NCI-H2029 (cell line): ENCODE measurements around the gene MDM2.
"Not testable (repeated sequence)": the region's sequence is repeated elsewhere in the genome, so short reads cannot be mapped to it uniquely, and the experiment has no call there.

Experiments used
- DNase-seq: peaks from one replicate; lab custom pipeline; 2025; lab: John Stamatoyannopoulos, UW

Gene MDM2

DNA sequence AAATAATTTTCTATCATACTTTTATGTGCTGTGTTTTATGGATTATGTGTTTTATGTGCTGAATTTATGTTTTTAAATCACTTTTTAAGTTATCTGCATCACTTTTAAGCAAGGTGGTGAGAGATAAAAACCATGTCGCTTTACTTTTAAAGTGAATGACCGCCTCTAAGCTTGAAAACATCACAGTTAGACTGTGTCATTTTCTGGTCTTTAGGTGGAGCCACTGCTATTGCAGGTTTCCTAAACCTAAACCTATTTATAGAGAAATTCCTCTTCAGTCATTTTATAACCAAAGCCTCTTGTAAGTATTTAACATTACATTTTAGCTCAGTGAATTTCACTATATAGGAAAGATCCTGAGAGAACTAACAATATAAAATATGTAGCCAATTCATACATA lies 21.0 kb upstream of the MDM2 start:
- DNase-seq, result no peak

DNA sequence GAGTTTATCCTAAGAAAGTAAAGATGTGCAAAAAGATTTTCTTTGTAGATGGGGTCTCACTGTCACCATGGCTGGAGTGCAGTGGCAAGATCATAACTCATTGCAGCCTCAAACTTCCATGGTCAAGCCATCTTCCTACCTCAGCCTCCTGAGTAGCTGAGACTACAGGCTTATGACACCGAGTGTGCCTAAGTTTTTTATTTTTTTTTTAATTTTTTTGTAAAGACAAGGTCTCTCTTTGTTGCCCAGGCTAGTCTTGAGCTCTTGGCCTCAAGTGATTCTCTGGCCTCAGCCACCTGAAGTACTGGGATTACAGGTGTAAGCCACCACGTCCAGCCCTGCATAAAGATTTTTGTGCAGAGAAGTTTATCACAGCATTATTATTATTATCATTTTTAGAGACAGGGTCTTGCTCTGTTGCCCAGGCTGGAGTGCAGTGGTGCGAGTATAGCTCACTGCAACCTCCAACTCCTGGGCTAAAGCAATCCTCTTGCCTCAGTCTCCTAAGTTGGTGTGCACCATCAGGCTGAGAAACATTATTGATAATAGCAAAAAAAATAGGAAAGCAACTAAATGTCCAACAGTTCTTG lies 19.3 kb upstream of the MDM2 start:
- no peak for DNase-seq

DNA sequence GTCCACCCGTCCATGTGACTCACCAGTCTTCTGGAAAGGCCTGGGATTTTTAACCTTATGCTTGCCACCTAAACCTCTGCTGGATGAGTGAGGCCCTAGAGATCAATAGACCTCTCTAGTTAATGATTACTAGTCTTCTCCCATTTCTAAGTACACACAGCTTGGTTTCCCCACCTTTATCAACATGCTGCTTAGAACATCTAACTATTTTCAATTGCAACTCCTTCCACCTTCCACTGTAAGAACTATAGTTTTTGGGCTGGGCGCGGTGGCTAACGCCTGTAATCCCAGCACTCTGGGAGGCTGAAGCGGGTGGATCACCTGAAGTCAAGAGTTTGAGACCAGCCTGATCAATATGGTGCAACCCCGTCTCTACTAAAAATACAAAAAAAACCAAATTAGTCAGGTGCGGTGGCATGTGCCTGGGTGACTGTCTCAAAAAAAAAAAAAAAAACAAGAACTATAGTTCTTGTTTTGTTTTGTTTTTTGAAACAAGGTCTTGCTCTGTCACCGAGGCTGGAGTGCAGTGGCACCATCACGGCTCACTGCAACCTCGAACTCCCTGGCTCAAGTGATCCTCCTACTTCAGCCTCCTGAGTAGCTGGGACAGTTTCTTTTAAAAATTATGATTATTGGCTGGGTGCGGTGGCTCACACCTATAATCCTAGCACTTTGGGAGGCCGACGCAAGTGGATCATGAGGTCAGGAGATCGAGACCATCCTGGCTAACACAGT lies 18.7 kb upstream of the MDM2 start:
- DNase-seq, result no peak

DNA sequence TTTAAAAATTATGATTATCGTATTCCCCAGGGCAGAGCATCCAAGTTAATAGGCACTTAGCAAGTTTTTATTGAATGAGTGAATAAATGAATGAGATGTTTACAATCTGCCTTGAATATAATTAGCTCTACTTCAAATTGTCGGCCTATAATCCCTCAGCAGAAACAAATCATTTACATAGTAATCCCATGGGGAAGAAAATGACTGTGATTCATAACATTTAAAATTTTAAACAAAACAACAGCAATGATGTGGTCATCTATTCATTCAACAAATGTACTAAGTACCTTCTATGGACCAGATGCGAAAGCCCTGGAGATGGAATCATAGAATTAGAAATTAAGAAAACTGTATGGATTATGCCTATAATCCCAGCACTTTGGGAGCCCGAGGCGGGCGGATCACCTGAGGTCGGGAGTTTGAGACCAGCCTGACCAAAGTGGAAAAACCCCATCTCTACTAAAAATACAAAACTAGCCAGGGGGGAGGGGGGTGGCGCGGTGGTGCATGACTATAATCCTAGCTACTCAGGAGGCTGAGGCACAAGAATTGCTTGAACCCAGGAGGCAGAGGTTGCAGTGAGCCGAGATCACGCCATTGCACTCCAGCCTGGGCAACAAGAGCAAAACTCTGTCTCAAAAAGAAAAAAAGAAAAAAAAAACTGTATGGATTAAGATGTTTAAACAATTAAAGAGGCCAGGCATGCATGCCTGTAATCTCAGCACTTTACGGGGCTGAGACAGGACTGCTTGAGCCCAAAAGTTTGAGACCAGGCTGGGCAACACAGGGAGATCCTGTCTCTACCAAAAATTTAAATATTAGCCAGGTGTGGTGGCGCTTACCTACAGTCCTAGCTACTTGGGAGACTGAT lies 17.7 kb upstream of the MDM2 start:
- DNase-seq, result no peak

DNA sequence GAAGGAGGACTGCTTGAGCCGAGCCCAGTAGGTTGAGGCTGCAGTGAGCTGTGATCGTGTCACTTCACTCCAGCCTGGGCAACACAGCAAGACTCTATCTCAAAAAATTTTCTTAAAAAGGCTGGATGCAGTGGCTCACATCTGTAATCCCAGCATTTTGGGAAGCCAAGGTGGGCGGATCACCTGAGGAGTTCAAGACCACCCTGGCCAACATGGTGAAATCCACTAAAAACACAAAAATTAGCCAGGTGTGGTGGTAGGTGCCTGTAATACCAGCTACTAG lies 17.1 kb upstream of the MDM2 start:
- DNase-seq, result no peak

DNA sequence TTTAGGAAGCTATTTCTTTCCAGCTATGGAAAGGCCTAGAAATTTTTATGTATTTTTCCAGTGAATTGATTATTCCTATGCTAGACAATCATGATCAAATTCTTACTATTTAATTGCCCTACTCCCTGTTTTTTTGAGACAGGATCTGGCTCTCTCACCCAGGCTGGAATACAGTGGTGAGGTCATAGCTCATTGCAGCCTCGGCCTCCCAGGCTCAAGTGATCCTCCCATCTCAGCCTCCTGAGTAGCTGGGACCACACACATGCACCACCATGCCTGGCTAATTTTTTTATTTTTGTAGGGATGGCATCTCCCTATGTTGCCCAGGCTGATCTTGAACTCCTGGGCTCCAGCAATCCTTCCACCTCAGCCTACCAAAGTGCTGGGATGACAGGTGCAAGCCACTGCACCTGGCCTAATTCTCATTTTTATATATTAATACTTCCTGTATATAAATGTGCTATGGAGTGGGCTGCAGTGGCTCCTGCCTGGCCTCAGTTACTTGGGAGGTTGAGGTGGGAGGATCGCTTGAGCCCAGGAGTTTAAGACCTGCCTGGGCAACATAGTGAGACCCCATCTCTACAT lies 16.0 kb upstream of the MDM2 start:
- no peak for DNase-seq

DNA sequence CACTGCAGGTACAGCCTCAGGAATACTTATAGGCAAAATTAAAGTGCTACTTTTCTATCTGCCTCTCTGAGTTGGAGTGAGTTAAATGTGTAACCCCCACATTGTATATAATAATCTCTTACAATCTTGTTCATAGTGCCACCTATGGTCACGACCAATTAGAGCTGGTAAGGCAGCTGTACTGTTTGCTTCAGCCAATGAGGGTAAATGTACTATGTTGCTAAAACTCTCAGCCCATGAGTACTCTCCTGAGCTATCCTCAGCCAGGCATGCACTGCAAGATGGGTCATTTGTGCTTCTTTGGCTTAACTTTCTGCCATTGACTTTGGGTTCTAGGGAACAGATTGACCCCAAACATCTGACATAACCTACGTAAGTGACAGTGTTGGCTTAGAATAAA lies 15.0 kb upstream of the MDM2 start:
- no peak for DNase-seq

DNA sequence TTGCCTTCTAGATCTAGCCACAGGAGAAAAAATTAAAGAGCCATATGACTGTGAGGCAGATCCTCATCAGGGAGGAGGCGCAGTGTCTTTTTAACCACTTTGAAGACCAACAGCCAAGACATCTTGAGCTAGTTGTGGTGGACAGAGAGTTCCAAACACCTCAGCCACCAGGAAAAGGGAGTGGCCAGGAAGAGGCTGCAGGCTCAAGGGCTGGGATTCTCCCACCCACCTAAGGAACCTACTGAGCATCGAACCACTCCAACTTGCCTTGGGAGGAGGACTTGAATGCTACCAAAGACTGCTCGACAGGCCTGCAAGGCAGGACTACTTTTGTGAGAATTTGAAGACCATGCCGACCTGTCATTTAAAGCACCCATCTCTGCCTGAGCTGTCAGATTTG lies 14.5 kb upstream of the MDM2 start:
- no peak for DNase-seq

DNA sequence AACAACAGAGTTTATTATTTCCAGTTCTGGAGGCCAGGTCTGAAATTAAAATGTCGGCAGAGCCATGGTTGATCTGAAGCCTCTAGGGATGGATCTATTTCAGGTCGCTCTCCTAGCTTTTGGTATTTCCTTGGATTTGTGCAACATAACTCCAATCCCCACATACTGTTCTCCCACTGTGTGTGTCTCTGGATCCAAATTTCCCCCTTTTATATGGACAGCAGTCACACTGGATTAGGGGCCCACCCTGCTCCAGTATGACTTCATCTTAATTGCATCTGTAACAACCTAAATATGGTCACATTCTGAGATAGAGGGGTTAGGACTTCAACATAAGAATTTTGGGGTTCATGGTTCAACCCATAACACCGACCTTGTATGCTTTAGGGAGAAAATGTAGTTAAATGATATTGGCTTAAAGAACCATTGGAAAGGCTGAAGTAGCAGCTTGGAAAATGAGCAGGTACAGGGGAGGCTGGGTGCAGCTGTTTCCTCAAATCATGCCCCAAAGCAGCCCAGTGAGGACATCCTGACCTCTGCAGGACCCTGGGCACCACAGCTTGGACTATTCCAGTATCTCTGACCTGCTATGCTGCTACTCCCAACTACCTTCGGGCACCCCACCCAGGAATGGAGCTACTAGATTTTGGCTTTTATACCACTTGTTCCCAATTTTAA lies 13.9 kb upstream of the MDM2 start:
- no peak for DNase-seq

DNA sequence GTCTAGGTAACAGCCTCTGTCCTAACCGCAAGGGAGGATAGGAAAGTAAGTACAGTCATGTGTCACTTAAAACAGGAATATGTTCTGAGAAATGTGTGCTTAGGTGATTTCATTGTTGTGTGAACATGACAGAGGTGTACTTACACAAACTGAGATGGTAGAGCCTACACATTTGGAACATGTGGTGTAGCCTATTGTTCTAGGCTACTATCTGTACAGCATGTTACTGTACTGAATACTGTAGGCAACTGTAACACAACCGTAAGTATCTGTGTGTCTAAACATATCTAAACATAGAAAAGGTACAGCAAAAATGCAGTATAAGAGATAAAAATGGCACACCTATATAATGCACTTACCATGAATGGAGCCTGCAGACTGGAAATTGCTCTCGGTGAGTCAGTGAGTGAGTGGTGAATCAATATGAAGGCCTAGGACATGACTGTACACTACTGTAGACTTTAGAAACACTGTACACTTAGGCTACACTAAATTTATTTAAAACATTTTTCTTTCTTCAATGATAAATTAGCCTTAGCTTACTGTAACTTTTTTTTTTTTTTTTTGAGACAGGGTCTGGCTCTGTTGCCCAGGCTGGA lies 13.2 kb upstream of the MDM2 start:
- DNase-seq, result no peak

DNA sequence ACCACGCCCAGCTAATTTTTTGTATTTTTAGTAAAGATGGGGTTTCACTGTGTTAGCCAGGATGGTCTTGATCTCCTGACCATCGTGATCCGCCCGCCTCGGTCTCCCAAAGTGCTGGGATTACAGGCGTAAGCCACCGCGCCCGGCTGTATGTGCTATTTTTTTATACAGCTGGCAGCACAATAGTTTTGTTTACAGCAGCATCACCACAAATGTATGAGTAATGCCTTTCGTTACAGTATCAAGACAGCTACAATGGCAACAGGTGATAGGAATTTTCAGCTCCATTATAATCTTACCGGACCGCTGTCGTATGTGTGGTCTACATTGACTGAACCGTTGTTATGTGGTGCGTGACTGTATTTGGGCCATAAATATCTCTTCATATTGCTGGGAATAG lies 11.6 kb upstream of the MDM2 start:
- no peak for DNase-seq

DNA sequence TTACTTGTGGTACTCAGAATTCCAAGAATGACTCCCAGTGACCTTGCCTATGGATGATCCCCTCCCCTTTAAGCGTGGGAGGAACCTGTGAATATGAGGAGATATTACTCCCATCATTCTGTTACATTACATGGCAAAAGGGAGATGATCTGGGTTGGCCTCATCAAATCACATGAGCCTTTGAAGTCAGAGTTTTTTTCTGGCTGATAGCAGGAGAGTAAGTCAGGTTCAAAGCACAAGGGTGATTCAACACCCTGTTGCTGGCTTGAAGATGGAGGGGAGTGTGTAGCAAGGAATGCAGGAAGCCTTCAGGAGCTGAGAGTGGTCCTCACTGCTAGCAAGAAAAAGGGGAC lies 9.1 kb upstream of the MDM2 start:
- DNase-seq, result no peak

DNA sequence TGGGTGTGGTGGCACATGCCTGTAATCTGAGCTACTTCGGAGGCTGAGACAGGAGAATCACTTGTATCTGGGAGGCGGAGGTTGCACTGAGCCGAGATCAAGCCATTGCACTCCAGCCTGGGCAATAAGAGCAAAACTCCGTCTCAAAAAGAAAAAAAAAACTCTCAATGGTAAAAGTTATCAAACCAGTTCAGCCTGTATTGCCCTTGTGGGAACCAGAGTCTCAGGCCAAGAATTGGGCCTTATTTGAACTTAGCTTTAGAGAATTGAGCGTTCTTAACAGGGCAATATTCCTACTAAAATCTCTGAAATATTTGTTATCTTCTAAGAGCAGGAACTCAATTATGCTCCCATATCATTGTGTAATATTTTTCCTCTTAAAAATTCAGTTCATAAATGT lies 7.7 kb upstream of the MDM2 start:
- no peak for DNase-seq

DNA sequence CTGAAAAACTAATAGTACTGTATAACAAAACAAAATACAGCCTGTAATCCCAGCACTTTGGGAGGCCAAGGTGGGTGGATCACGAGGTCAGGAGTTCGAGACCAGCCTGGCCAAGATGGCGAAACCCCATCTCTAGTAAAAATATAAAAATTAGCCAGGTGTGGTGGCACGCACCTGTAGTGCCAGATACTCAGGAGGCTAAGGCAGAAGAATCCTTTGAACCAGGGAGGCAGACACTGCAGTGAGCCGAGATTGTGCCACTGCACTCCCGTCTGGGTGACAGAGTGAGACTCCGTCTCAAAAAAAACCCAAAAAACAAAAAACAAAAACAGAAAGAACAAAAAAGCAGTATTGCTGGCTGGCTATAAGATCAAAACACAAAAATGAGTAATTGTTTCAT lies 6.9 kb upstream of the MDM2 start:
- DNase-seq, result not testable (repeated sequence)

DNA sequence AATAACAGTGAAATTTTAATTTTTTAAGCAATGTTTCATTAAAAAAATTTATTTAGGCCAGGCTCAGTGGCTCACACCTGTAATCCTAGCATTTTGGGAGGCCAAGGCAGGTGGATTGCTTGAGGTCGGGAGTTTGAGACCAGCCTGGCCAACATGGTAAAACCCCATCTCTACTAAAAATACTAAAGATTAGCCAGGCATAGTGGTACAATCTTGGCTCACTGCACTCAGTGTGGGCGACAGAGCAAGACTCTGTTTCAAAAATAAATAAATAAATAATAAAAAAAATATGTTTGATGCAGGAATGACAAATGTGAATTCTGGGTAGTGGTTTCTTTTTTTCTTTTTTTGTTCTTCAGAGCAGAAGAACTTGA lies 5.6 kb upstream of the MDM2 start:
- DNase-seq, result not testable (repeated sequence)

DNA sequence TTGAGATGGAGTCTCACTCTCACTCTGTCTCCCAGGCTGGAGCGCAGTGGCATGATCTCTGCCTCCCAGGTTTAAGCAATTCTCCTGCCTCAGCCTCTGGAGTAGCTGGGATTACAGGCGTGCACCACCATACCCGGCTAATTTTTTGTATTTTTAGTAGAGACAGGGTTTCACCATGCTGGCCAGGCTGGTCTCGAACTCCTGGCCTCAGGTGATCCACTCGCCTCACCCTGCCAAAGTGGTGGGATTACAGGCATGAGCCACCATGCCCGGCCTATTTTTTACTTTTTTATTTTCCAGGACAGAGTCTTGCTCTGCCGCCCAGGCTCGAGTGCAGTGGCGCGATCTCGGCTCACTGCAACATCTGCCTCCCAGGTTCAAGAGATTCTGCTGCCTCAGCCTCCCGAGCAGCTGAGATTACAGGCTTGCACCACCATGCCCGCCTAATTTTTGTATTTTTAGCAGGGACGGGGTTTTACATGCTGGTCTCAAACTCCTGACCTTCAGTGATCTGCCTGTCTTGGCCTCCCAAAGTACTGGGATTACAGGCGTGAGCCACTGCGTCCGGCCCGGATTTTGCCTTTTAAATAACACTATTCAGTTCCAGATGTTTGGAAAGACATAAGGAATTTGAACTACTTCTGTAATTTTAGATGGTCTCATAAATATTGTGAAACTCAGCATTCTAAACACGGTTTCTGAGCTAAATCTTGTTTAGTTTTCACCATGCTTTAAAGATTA lies 4.9 kb upstream of the MDM2 start:
- not testable (repeated sequence) for DNase-seq

DNA sequence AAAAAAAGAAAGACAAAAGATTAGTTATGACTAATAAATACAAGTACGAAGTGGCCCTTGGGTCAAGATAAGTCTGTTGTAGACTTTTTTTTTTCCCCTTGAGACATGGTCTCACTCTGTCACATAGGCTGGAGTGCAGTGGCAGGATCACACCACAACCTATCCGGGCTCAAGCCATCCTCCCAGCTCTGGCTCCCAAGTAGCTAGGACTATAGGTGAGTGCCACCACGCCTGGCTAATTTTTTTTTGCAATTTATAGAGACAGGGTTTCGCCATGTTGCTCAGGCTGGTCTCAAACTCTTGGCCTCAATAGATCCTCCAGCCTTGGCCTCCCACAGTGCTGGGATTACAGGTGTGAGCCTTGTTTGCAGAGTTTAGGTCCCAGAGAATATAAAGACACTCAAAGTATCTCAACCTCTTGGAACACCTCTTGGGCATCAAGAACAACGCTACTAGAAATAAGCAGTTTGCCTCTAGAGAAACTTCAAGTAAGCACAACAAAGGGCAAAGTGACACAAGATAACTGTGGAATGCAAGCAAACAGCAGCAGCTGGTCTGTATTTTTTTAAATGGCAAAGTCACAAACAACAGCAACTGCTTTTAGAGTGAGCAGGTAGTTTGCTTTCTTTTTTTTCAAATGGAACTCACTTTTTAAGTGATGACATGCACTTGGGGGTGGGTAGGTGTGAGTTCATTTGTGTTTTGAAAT lies 3.9 kb upstream of the MDM2 start:
- no peak for DNase-seq

DNA sequence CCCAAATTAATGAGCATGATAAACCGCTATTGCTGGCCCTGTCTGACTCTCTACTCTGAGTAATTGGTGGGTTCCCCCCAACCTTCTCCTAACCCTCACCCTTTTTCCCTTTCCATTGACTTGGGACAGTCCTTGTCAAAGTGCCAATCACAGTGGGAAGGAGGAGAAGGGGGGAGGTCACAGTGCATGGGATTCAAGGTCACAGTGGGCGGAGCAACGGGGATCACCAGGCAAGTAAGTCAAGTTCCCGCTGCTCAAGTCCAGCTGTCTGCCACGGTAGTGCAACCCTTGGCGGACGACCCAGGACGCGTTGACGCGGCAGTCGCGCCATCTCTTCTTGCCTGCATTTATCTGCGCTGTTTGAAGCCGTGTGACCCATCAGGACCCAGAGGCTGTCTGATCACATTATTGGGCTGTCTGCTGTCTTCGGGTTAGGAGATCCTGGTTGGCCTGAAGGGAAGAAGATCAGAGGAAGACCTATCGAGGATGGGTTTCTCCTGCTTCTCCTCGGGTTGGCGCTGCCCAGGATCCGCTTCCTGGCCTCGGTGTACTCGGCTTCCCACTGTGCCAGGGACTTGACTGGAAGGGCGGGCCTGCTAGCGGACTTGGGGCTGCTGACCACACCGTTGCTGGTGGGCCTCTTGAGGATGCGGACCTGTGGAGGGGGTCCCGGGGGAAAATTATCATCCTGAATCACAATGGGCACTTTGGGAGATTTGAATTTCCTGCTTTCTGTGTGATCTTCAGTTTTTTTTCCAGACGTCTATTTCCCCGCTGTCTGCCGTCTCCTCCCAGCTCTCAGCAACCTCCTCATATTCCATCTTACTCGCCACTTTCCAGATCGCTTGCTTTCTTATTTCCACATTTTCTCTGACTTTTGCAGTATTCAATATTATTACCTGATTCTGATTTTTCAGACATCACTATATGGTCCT lies 3.1 kb upstream of the MDM2 start:
- DNase-seq, result no peak

DNA sequence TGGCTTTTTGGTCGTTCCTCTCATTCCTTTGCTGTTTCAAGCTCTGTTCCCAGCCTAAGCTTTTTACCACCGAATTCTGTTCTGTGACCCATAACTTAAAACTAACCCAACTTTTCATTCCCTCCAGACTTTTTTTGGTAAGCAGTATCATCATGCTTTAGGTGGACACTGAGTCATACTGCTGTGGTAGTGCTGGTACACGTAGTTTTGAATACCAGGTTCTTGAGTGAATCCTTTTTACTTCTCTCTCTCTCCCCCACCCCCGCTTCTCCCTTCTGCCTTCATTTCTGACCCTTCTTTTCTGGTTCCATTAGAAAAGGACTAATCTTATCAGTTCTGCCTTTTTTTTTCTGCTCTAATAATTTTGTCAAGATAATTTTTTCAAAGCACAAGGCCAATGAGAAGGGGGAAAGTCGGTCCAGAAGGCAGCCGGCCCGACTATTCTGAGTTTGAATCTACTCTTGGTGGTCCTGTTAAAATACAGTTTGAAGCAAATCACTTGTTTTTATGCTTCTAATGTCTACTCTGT lies 2.3 kb upstream of the MDM2 start:
- no peak for DNase-seq
